NCI-H1092 (cell line): ENCODE results near the gene CISD3.

ENCODE experiments used
- DNase-seq: peaks from one replicate; lab custom pipeline; 2025; lab: John Stamatoyannopoulos, UW

CISD3 gene

DNA sequence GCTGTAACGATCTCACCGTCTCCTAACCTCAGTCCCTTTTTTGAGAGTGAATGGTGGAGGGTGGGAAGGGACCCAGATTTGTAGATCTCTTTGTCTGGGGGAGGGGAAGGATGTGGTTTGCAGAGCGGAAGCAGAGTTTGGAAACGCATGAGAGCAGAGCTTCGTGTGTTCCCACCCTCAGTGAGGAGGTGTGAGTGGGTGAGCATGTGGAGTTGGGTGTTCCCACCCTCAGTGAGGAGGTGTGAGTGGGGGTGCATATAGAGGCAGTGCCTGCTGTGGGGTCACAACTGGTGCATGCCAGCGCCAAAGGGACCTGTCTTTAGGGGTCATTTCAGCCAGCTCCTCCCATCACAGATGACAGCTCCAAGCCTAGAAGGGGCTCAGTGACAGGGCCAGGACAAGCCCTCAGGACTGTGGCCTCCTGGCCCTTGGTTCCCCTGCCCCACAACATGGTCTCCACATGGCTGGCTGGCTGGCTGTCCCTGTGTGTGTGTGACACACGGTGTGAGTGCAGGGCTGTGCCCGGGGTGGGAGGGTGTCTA, 1.8 kb upstream of the CISD3 start:
- DNase-seq, result no peak

DNA sequence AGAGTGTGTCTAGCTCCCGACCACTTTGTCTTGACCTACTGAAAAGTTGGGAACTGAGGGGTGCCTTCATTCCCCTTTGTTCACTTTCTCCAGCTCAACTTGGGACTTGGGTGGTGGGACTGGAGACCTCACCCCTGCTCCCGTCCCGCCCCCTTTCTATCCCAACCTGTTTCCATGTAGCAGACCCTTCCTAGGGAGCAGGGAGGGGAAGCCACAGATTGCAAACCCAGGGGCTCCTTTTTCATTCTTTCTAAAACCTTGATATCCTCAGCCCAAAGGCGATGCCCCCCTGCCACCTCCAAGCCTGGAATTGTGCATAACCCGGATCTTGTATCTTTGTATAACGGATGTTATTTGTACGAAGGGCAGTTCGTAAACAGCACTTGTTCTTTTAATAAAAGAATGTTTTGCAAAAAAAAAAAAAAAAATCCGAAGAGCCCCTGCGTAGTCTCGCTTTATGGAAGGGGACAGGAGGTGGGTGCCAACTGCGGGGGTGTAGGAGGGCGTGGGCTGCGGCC, 714 bp upstream of the CISD3 start:
- DNase-seq, result no peak

DNA sequence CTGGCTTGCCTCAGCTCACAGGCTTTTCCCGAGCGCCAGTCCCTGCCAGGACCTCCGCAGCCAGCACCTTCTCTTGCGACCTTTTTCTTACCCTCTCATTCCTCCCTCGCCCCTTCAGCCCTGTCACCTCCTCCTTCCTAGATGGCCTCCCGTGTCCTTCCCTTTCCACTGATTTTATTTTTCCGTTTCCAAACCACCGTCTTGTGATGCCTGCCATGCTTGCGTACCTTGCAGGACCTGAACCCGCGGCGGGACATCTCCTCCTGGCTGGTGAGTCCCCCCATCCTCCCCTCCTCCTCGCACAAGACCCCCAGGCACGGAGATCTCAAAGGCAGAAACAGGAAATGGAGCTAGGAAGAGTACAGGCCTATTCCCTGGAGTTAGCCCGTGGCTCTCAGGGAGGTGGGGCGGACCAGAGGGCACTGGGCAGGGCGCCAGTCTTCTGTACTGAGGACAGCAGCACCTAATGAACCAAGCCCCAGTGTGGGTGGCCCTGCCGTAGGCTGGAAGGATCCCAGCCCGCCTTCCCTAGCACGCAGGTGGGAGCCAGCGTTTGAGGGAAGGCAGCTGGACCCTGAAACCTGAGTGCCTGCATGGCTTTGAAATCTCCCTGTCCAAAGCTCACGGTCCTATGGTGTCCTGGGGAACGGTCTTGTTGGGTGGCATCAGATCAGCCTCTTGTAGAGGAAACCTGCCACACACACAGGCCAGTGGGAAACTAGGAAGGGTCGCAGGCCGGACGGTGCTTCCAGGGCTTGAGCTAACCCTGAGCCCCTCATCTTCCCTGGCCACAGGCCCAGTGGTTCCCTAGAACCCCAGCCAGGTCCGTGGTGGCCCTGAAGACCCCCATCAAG, 612 bp downstream of the CISD3 start:
- DNase-seq, result peak; percentile 67

DNA sequence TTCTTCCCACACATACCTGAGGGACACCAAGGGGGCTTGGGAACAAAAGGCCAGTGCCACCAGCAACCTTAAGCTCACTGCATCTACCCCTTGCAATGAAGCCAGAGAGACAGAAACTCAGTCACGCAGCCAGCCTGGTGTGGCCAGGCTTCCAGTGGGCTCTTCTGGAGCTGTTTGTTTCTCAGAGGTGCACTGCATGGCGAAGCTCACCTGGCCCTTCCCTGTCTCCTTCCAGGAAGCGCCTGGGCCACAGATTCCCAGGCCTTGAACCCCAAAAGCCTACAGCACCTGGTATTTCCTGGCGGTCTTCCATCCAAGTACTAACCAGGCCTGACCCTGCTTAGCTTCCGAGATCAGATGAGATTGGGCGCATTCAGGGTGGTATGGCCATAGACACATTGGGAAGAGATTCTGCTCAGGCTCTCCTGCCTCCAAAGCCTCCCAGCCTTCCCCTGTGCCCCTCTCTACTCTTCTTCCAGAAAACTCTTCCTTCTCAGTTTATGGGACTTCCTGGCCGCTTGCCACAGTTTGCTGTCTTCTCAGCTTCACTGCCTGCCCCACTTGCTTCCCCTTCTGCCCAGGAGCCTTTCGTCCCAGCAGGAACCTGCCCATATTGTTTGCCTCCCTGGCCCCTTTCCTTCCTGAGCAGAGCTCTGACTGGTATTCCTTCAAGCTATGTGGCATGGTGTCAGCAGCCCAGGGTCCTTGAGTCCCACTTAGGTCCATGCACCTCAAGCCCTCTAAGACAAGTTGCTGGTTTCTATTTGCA, 1.6 kb downstream of the CISD3 start:
- DNase-seq, result no peak

- no peak for DNase-seq
These were observed 2.5 kb downstream of the CISD3 start for GRCh38 chr17:38732376-38733281.

GRCh38 chr17:38733282-38733981, 3.3 kb downstream of the CISD3 start:
- DNase-seq, result no peak

GRCh38 chr17:38733982-38734973, 4.1 kb downstream of the CISD3 start:
- DNase-seq, result no peak

DNA sequence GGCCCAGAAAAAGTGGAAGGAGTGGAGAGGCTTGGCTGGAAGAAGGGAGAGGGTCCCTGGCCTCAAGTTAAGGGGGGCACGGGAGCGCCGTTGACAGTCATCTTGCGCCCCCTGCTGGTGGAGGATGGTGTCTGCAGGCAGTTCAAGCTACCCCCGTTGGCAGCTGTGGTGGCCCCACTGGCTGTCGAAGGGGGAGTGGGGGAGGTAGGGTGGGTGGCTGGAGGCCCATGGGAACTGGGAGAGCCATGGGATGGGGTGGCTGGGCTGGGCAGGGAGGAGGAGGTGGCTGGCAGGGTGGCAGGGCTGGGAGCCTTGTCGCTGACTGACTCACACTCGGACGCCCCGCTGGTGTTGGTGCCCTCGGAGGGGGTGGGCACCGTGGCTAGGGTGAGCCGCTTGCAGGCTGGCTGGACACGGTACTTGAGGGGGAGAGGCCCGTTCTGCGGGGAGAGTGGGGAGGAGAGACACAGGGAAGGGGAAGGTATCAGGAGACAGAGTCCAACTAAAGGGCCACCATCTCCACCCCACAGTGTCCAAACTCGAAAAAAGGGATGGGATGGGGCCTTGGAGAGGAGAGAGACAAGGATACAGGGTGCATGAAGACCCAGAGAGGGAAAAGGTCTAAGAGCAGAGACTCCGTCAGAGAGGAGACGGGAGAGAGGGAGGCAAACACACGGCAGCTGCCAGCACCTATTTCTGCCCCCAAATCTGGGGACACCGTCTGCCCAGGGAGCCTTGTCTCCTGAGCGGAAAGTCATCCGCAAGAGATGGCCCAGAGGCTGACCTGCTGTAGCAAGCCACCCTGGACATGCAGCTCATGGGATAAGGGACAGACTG, 5.2 kb downstream of the CISD3 start:
- peak; percentile 30 for DNase-seq

DNA sequence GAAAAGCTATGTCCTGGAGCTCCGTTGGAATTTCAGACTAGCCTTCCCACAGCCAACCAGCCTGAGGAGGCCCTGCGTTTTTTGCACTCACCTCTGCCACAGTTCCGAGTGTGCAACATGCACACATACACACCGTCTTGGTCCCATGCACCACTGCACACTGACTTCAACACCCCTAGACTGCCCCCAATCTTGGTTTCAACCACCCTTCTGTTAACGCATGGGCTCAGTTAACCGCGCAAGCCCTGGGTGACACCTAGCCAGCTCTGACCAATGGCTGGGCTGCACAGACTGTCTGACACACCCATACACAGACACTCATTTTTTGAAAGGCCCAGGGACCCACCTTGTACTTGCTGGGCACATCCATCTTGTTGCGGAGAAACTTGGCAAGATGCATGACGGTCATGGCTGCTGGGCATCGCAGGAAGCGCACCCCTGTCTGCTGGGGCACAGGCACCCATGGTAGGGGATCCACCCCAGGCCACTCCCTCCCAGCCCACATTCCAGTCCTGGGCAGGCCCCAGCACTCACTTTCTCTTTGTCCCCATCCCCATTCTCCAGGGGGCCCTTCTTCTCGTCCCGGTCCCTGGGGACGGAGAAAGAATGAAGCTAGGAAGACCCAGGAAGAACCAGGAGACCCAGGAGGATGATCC, 8.0 kb downstream of the CISD3 start:
- no peak for DNase-seq

DNA sequence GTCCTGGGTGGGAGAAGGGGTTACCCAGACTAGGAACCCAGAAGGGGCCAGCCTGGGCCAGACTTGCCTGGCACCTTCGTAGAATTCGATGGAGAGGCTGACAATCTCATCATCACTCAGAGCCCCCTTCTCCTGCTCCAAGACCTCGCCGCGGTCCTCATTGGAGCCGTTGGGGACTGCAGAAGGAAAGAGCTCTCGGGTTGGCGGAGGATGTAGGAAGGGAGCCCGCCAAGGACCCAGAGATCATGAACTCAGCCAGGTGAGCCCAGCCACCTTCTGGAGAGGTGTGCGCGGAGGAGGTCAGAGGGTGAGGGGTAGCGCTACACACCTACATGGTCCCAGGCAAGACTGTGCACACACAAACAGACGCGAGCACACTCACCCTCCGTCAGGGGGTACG, 8.5 kb downstream of the CISD3 start:
- no peak for DNase-seq

DNA sequence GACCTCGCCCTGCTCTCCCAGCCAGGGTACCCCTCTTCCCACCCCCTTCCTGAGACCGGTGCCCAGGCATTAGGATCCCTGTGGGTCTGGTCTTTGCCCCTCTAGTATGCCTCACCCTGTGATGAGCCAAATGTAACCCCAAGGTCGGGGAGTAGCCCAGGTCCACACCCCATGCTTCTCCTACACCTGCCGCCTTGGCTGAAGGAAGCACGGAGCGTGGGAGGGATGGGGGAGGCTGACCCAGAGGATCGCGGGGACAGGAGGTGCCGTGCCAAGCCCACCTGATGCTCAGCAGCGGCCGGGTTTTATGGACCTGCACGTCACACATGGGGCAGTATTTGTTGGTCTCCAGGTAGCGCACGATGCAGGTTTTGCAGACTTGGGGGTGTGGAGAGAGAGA, 9.2 kb downstream of the CISD3 start:
- no peak for DNase-seq

- no peak for DNase-seq
These were observed 9.9 kb downstream of the CISD3 start for GRCh38 chr17:38740044-38740443.

- no peak for DNase-seq
These were observed 10.7 kb downstream of the CISD3 start for GRCh38 chr17:38740806-38741205.

DNA sequence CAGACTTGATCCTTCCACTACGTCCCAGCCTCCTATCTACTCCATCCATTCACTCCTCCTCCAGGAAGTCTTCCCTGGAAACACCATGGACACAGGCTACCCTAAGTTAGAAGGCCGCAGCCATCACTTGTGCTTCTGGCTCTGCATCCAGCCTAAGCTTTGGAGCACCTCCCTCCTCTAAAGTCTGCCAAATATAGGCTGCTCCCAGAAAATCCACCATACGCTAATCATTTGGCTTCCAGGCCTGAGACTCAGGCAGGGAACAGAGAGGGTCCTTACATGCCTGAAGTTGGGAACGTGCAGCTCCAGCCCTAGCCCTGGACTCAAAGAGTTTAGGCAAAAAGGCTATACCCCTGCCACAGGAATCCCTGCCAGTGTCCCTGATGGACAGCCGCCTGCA, 11.3 kb downstream of the CISD3 start:
- DNase-seq, result no peak

- DNase-seq, result no peak
These were observed 11.8 kb downstream of the CISD3 start for GRCh38 chr17:38741921-38742410.

DNA sequence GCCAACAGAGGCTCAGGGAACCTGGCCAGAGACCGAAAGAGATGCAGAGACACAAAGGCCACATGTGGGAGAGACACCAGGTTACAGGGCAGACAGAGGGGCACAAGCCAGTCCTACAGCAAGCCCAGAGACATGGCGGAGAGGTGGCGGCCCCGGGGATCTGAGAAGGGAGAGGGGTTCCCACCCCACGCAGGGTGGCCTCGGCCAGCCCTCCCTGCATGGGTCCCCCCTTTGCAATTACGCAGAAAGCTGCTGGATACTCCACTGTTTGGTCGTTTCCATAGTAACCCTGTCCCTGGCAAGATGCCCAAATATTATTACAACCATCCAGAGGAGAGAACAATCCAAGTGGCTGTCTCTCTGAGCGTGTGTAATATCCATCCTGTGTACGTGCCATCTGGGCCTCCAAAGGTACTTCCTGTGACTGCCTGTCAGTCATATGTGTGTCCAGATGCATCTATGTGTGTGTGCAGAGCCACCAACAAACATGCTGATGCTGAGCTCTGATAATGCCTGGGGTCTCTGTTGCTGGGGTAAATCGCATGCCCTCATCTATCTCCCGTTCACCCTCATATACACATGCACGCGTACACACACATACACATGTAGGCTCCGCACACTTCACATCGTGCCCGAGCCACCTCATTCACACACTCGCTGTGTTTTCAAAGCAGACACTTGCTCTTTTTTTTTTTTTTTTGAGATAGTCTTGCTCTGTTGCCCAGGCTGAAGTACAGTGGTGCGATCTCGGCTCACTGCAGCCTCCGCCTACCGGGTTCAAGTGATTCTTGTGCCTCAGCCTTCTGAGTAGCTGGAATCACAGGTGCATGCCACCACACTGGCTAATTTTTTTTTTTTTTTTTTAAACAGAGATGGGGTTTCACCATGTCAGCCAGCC, 12.5 kb downstream of the CISD3 start:
- peak; percentile 83 for DNase-seq

DNA sequence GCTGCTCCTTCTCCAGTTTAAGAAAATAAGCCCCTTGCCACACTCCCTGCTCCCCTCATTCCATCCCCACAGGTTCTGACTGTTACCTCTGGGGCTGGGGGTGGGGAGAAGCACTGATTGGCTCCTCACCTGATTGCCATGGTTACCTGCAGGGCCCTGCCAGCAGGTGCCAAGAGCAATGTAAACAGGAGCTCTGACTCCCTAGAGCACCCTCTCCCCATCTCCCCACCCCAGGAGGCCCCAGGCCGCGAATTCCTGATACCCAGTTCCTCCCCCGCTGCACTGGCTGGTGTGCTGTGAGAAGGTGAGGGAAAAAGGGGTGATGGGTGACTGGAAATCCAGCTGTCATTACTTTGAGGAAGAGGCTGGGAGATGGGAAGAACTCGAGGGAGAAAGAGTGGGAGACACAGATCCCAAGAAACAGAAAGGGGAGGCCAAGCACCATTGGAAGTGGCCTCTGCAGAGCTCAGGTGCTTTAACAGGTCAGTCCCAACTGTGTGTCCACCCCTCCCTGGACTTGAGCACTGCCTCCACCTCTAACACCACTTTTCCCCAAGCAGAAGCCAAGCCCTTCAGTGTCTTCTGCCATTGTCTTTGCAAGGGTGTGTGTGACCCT, 13.5 kb downstream of the CISD3 start:
- peak; percentile 40 for DNase-seq
